ENCODE results near the gene MRPL50. TPM values are rescaled to one million over a fixed set of nuclear protein-coding genes. Genes with fewer than 3 reads are reported as not detected.

Gene MRPL50
- 16.5 TPM for total RNA-seq
- long read RNA-seq, transcript MRPL50-201 (2 exons, 3,332 nt): major isoform, 16 of 16 reads
- long read RNA-seq, partial matches to known transcripts: 0 of 16 reads
- long read RNA-seq, other reads (novel, unspliced or antisense): 0 of 16 reads

DNA sequence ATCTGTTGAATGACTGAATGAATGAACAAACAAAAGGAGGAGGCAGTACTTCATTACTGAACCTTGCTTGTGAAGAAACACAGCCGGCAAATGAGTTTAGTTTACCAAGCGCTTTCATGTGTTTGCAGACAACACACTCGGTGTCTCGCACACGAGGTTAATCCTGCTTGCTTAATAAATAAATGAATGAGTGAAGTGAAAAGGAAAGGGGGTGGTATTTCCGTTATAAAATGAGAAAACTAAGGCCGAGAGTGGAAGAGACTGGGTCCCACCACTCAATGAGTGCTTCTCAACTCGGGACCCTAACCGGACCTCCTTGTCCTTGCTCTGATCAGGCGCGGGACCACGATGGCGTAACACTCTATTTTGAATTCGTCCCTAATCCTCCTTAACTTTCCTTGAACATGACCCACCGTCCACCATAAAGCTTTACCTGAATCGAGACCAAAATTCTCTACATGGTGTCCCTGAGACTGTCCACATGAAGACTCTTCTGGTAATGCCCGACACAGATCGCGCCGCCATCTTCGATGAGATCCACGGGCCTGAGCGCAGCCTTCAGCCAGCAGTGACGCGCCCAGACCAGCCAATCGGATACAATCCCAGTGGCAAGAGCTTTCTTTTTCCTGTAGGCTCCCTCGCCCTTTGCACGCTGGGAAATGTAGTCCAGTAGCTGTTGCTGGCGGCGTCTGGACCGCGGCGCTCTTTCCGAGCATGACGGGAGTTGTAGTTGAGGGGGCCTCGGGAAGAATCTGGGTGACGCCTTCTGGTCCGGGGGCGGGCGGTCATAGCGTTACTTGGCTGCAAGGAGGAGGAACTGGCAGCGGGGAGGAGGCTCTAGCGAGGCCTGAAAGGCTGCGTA, at the start of gene MRPL50, which contains the start of gene ZNF189:
Gene MRPL50, minus strand, starts transcription at position 551 of the 862 bp plus-strand sequence. Its CDS starts 26 bp downstream, at position 525.
Gene ZNF189, plus strand, starts transcription at position 784 of the 862 bp plus-strand sequence. CDS start 306 bp downstream, outside the sequence.
- ATAC-seq: peak; percentile 99
- intact Hi-C loops (cut with DNase I): loop anchor here (2.0 kb wide), 1 partner anchor 45 kb away; no protein-coding TSS in a partner anchor
- peak; percentile 99 for DNase-seq (ENCODE audit: missing footprints)

DNA sequence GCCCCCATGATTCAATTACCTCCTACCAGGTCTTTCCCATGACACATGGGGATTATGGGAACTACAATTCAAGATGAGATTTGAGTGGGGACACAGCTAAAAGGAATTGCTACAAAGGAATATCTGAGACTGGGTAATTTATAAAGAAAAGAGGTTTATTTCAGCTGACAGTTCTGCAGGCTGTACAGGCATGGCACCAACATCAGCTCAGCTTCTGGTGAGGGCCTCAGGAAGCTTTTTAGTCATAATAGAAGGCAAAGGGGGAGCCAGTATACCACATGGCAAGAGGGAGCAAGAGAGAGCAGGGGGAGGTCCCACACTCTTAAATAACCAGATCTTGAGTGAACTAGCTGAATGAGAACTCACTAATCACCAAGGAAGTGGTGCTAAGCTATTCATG, 48.3 kb upstream of the MRPL50 start:
- ATAC-seq: no peak
- DNase-seq (ENCODE audit: missing footprints): no peak
- intact Hi-C loops (cut with DNase I): no loop called here

DNA sequence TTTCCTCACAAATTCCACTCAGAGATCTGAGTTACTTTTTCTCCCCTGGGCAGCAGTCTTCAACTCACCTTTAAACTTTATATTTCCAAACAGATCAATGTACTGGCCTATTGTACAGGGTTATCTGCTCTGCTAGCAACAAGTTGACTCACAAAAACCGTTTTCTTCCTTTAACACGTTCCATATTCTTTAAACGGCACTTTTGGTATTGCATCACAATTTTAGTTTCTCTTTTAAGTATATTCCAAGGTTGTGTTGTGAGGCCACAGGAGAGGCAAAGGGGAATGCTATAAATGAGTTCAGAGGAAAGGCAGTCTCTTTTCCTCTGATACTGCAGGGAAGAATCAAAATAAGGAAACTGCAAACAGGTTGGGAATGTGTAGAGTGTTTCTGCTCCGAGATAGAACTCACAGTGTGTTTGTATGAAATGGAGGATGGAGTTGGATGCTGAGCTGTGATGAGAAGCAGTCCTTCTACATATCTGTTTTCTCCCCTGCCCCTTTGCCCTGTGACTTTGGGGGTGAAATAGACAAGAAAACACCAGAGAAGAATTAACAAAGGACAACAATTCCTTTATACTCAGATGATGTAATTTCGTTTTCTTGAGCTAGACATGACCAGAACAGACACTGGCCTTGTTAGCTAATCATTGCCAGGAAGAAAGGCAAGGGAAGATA, 47.1 kb upstream of the MRPL50 start:
- intact Hi-C loops (cut with DNase I): no loop called here
- ATAC-seq (no peak), DNase-seq (ENCODE audit: missing footprints) (no peak)

DNA sequence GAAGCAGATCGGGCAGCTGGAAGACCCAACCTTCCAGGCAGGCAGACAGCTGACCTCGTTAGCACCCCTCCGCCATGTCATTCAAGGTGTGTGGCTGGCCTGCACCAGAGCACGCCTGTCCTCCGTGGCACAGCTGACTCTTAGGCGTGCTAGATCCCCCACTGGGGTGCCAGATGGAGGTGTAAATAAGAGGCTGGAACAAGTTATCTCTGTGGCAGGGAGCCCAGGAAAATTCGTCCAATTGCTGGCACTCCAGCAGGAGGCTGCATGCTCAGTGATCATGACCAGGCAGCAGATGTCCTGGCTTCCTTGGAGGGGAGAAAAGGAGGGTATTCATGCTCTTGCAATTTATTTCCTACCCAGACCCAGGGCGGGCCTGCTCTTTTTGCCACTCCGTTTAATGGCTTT, 45.0 kb upstream of the MRPL50 start:
- DNase-seq (ENCODE audit: missing footprints) (peak; percentile 71), ATAC-seq (peak; percentile 95)
- intact Hi-C loops (cut with DNase I): loop anchor here (2.0 kb wide), 1 partner anchor 45 kb away; the partner anchor contains the start of genes MRPL50 and ZNF189

DNA sequence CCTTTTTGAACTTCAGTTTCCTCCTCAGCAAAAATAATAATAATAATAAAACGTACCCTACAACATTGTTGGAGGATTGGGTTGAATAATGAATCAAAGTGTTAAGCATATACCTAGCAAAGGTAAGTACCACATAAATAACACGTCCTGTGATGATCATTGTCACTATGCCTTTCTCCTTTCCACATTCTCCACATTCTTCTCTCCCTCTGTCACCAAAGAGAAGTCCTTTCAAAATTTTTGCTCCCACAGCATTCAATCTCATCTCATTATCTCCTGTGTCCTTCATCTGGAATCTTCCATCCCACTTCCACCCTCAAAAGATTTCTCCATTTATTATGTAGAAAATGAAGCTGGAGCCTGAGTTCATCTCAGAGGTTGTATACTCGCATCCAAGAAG, 44.3 kb upstream of the MRPL50 start:
- no peak for ATAC-seq
- DNase-seq (ENCODE audit: missing footprints): no peak
- intact Hi-C loops (cut with DNase I): loop anchor here (2.0 kb wide), 1 partner anchor 44 kb away; the partner anchor contains the start of genes MRPL50 and ZNF189

DNA sequence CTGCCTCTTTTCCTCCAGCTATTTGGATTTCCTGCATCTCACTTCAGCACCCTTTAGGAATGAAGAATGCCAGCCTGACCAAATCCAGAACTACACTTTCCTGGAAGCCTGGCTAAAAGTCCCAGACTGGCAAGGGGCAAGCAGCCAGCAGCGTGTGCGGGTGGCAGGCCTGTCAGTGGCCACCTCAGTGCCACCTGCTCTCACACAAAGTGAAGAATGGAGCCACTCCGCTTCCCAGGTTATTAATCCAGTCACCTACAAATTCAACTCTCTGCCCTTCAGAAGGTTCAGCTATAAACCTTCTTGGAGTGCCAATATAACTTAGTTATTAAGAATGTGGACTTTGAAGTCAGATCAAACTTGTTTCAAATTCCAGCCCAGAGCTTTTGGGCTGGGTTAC, 43.9 kb upstream of the MRPL50 start:
- DNase-seq (ENCODE audit: missing footprints) (no peak), ATAC-seq (peak; percentile 72)
- intact Hi-C loops (cut with DNase I): loop anchor here (2.0 kb wide), 1 partner anchor 44 kb away; the partner anchor contains the start of genes MRPL50 and ZNF189

DNA sequence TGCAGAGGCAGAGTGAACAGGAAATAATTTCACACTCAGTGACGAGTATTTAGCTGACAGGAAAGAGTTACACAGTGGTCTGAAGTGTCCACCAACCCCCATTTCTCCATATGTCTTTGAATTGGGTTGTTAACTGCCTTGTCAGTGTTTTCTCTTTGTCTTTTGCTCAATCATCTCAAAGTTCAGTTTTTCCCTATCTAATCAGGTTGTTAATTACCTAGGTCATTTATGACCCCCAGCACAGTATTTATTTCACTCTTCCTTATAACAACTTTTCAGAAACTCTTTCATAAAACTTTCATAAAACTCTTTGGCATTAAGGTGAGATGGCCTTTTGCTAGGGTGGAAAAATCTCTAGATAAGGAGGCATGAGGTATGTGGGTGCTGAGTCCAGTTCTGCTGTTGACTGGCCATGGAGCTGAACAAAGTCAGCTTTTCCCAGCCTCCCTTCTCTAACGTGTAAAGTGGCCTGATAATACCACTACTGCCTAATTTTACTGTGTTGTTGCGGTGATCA, 42.4 kb upstream of the MRPL50 start:
- no peak for ATAC-seq
- DNase-seq (ENCODE audit: missing footprints): no peak
- intact Hi-C loops (cut with DNase I): no loop called here

DNA sequence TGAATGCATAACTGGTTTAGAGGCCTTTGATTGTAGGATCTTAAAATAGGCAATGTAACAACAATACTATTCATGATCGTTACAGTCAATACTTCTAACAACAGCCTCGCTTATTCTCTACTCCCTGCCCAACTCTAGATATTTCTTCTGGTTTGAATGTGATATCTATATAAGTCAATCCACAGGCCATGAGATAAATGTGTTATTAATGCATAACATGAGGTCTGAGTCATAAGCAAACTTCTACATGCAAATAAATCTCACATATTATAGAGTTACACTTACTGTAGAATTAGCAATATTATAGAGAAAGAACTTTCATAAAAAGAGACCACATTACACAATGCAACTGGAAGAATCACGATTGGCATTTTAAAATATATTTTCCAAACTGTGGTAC, 40.1 kb upstream of the MRPL50 start:
- intact Hi-C loops (cut with DNase I): no loop called here
- ATAC-seq (no peak), DNase-seq (ENCODE audit: missing footprints) (no peak)

DNA sequence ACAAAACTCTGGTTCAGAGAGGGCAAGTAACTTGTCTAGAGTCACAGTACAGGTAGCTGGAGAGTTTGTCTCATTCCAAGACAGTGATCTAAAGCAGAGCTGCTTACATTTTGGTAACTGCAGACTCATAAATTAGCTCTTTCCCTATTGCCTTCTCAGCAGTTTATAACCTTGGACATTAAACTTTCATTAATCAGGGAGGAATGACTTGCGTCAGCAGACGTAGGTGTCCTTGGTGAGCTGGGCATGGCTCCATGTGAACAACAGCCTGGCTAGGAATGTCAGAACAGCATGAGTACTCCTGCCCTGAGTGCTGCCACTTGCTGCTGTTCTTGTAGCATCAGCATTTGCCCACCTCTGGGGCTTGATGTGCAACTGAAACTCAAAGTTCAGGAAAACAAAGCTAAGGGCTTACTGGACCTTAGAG, 39.4 kb upstream of the MRPL50 start:
- ATAC-seq (peak; percentile 88), DNase-seq (ENCODE audit: missing footprints) (peak; percentile 79)
- intact Hi-C loops (cut with DNase I): no loop called here

DNA sequence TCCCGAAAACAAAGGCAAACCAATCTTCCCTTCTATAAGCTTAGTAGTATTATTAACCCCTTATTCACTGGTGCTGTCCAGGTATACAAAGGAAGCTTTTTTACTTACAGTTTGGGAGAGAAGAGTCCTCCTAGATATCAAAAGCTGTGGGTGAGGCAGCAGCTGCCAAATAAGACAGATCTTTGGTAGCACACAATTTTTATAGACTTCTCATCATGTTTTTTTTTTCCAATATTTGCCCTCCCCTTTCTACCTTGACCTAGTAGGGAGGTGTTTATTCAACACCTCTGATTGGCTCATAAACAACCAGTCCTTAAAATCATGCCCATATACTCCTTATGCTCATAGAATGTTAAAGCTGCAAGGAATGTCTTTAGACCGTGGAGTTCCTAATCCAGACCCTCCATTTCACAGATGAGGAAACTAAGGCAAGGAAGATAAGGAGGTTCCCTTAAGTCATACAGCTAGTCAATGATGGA, 37.2 kb upstream of the MRPL50 start, which contains the start of gene ALDOB:
Gene ALDOB, minus strand, starts transcription at position 174 of the 479 bp plus-strand sequence. CDS start 4,887 bp downstream, outside the sequence.
- no peak for DNase-seq (ENCODE audit: missing footprints)
- intact Hi-C loops (cut with DNase I): no loop called here
- ATAC-seq: no peak

DNA sequence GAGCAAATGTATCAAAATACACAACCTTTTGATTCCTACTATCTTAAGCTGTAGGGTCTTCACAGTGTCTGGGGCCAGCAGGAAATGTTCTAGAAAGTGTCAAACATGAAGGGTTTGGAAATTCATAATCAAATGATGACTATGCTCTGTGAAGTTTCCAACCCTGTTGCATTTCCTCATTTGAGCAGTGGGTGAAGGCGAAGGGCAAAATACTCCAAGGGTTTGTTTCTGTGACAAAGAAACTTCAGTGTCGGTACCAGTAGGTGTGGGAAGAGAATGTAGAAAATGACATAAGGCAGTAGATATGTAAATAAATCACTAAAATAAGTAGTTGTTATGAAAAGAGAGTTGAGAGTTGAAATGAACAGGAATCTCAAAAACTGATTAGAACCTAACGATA, 36.6 kb upstream of the MRPL50 start:
- DNase-seq (ENCODE audit: missing footprints) (no peak), ATAC-seq (no peak)
- intact Hi-C loops (cut with DNase I): no loop called here

DNA sequence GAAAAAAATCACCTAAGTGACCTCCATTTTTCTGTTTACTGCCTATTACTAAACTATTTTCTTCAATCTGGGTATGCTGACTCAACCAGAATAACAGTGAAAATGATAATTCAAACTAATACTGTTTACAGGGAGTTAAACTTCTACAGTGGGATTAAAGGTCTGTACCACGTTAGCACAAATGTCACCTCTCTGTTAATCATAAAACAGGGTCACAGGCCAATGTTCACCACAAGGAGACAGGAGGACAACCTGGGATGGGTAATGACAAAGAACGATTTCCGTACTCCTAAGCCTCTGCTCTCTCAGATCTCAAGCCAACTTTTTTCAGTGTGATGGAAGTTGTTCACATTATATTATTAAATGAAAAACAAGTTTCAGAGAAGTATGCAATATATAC, 34.8 kb upstream of the MRPL50 start:
- ATAC-seq (no peak), DNase-seq (ENCODE audit: missing footprints) (no peak)
- intact Hi-C loops (cut with DNase I): no loop called here

DNA sequence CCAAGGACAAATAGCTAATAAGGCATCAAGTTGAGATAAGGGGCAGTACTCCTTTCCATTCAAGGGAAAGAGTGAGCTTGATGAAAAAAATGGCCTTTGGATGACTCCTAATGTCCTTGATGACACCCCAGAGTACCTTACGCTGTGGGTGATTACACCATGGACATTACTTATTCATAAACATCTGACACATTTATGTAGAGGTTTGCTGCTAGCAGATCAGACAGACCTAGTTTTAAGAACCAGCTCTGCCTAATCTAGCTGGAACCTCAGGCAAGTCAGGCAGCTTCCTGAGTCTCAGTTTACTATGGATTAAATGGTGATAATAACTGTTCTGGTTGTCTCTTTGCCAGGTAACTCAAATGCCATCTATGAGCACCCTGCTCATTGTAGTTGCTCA, 34.3 kb upstream of the MRPL50 start:
- no peak for DNase-seq (ENCODE audit: missing footprints)
- ATAC-seq: no peak
- intact Hi-C loops (cut with DNase I): no loop called here

DNA sequence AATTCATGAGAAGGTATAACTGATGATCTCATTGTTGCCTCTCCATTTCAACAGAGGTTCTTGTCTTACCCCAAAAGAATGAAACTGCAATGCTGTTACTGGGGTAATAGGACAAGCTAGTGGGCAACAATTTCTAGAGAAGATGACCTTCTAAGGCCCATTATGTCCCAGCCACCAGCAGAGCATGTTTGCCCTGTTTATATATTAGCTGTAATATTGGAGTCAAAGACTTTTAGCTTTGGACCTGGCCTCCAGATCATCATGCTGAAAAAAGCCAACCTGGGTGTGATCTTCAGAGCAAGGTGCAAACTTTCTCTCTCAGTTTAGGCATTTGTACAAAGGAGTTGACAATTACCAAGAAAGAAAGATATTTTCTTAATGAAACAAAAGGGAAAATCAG, 33.8 kb upstream of the MRPL50 start:
- intact Hi-C loops (cut with DNase I): no loop called here
- ATAC-seq: no peak

DNA sequence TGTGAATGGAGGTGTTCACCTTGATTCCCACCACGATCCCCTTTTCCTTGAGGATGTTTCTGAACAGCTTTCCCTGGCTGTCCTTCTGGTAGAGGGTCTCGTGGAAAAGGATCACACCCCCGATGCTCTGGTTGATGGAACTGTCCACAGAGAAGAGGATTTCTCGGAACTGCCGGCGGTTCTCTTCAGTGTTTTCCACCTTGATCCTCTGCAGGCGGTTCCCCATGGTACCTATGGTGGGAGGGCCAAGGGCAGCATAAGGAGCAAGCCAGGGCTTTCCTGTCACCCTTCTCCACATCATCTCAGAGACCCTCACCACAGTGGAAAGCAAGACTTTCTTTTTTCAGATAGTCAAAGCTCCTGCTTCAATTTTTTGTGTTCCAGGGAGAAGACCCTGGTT, 31.3 kb upstream of the MRPL50 start:
- intact Hi-C loops (cut with DNase I): no loop called here
- ATAC-seq: no peak
- DNase-seq (ENCODE audit: missing footprints): no peak

More for the DNA sequence above, 33.8 kb upstream of the MRPL50 start:
- no peak for DNase-seq (ENCODE audit: missing footprints)

DNA sequence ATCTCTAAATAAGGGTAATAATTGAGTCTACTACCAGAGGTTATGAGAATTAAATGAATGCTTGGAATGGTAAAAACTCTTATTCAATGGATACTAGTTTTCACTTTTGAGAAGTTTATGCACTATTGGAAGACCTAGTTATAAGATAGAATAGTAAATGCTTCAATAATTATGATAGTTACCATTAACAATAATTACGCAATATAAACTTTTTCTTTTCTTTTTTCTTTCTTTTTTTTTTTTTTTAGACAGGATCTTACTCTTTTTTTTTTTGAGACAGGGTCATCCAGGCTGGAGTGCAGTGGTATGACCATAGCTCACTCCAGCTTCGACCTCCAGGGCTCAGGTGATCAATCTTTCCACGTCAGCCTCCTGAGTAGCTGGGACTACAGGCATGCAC, 30.5 kb upstream of the MRPL50 start:
- intact Hi-C loops (cut with DNase I): no loop called here
- no peak for ATAC-seq

DNA sequence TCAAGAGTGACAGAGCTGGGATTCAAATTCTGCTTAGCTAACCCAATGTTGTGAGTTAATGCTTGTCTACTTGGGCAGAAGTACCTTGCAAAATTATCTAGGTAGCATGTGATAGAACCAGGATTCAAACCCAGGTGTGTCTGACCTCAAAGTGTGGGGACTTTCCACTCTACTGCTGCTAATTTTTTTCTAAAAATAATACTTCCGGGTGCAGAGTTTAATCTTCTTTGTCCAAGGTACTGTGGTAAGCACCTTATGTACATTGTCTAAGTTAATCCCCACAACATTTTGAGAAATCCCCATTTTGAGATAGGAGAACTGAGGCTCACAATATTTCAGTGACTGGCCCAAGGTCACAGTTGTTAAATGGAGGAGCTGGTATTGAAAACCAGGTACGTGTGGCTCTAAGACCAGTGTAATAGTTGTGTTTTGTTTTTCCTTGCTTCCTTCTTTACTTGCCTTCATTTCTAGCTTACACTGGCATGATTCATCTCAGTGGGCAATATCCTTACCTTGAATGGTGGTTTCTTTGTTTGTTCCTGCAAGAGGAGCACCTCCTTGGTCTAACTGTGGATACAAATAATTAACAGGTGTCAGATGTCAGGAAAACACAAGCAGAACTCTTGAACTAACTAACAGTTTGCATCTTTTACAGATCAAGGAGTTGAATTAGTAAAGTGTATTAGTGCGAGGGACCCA, 29.7 kb upstream of the MRPL50 start:
- ATAC-seq (no peak), DNase-seq (ENCODE audit: missing footprints) (no peak)
- intact Hi-C loops (cut with DNase I): no loop called here

More for the DNA sequence above, 30.5 kb upstream of the MRPL50 start:
- no peak for DNase-seq (ENCODE audit: missing footprints)

DNA sequence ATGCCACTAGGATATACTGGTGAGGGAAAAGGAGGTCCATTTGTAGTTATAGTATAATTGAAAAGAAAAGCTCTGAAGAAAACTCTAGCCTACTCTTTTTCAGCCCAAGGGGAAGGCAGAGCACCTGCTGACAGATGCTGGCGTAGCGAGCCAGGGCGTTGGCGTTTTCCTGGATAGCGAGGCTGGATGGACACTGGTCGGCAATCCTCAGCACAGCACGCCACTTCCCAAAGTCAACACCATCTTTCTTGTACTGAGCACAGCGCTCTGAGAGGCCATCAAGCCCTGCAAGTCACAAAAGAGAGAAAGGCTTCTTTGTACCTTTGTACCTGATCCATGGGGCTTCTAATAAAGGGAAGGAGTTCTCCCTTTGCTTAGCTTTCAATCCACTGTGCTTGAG, 28.9 kb upstream of the MRPL50 start:
- DNase-seq (ENCODE audit: missing footprints) (no peak), ATAC-seq (no peak)
- intact Hi-C loops (cut with DNase I): no loop called here
